Uterus (tissue), 2 donors: ENCODE measurements around the gene ATG4B.

ENCODE experiments used
- POLR2A ChIP-seq, 2 donors: fragments of 450-650 bp; IDR thresholded peaks; one replicate each; pipeline ENCODE4 v1.6.1; 2016; ENCODE audit warnings: antibody characterized with exemption in 2 of 2, mild to moderate bottlenecking in 1 of 2, moderate library complexity in 1 of 2
- TF ChIP-seq, protein P1 (sequence below), 4 experiments: fragments of 200-600 bp in 2 of 4; fragments of 450-650 bp in 2 of 4; sonication (generic) in 2 of 4; IDR thresholded peaks; one replicate each; pipeline ENCODE4 v1.5.1; 2016 to 2019; ENCODE audit warnings: antibody characterized with exemption in 4 of 4, mild to moderate bottlenecking in 2 of 4, moderate library complexity in 1 of 4

DNA sequence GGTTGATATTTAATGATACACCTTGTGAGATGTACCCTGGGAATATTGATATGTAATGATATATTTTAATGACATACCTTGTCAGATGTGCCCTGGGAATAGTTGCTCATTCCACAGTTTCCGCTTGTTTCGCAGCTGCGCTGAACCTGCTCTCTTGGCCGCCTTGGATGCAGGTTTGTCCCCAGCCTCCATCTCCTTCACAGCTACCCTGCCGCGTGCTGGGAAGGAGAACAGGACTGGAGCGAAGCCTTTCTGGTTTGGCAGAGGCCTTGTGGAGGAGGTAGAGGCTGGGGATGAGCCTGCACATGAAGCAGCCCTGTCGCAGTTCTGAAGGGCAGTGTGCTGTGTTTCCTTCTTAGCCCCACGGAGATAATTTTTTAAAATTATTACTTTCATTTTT lies 14.6 kb downstream of the ATG4B start:
- TF ChIP-seq, protein P1, sequence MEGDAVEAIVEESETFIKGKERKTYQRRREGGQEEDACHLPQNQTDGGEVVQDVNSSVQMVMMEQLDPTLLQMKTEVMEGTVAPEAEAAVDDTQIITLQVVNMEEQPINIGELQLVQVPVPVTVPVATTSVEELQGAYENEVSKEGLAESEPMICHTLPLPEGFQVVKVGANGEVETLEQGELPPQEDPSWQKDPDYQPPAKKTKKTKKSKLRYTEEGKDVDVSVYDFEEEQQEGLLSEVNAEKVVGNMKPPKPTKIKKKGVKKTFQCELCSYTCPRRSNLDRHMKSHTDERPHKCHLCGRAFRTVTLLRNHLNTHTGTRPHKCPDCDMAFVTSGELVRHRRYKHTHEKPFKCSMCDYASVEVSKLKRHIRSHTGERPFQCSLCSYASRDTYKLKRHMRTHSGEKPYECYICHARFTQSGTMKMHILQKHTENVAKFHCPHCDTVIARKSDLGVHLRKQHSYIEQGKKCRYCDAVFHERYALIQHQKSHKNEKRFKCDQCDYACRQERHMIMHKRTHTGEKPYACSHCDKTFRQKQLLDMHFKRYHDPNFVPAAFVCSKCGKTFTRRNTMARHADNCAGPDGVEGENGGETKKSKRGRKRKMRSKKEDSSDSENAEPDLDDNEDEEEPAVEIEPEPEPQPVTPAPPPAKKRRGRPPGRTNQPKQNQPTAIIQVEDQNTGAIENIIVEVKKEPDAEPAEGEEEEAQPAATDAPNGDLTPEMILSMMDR (IDR thresholded peaks at IDR 0.05): no peak
- TF ChIP-seq POLR2A (IDR thresholded peaks at IDR 0.05): no peak
